ENCODE measurements around the gene CLCC1. TPM values are rescaled to one million over a fixed set of nuclear protein-coding genes. Genes with fewer than 3 reads are reported as not detected.
"Not testable (repeated sequence)": the region's sequence is repeated elsewhere in the genome, so short reads cannot be mapped to it uniquely, and the experiment has no call there.

The CLCC1 gene
- total and polyA plus RNA-seq, 8 donors, result 2.6 to 37.3 (median 11.7) TPM

DNA sequence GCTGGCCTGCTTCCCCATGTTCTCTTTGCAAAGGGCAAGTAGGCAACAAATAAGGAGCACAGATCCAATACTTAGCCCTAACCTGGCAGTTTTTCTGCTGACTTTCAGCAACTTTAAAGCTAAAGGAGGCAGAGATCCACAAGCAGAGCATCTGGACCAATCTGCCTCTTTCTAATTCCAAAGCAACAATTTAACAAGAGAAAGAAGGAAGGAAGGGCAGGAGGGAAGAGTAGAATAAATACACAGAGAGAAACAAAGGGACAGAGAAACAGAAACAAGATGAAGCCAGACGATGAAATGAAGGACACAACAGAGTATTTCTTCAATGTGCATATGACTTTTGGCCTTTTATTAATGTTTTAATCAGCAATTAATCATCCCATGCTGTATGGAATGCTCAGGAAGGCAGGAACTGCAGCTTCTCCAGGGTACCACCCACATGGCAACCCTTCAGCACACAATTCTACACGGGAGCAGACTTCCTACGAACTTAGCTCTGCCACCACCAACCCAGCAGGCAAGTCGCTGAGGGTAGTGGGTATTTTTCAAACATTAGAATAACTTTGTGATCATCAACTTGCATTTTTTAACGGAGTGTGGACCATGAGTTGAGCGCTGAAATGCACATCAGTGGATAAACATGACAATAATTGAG, 15.3 kb downstream of the CLCC1 start:
- DNase-seq, result peak in 1 of 2 donors; percentile 29
- H3K4me3 ChIP-seq, result no peak overlapping the region
- intact Hi-C loops (cut with DNase I; ENCODE audit: low total_unique reads), result no loop called here
- WGBS, 5 donors, result 18 to 27% (median 23%) methylated on average over 6 of the region's 6 CpGs
- H3K9me3 ChIP-seq, result no peaks in the 10 kb centered on the region
- no peaks in the 10 kb centered on the region for H3K27me3 ChIP-seq
- TF ChIP-seq, protein P1, sequence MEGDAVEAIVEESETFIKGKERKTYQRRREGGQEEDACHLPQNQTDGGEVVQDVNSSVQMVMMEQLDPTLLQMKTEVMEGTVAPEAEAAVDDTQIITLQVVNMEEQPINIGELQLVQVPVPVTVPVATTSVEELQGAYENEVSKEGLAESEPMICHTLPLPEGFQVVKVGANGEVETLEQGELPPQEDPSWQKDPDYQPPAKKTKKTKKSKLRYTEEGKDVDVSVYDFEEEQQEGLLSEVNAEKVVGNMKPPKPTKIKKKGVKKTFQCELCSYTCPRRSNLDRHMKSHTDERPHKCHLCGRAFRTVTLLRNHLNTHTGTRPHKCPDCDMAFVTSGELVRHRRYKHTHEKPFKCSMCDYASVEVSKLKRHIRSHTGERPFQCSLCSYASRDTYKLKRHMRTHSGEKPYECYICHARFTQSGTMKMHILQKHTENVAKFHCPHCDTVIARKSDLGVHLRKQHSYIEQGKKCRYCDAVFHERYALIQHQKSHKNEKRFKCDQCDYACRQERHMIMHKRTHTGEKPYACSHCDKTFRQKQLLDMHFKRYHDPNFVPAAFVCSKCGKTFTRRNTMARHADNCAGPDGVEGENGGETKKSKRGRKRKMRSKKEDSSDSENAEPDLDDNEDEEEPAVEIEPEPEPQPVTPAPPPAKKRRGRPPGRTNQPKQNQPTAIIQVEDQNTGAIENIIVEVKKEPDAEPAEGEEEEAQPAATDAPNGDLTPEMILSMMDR (IDR thresholded peaks at IDR 0.05), result no peak
- TF ChIP-seq POLR2AphosphoS5 (IDR thresholded peaks at IDR 0.05) (no peak), POLR2A (IDR thresholded peaks at IDR 0.05) (no peak), EP300 (IDR thresholded peaks at IDR 0.05) (no peak)
- peak overlapping the region in 3 of 5 donors; percentile 18 to 47 (median 29) for H3K27ac ChIP-seq
- peaks cover 17 to 43% (median 41%) of the 10 kb centered on the region in 4 donors for H3K36me3 ChIP-seq
- H3K4me1 ChIP-seq, result peaks cover 0 to 27% (median 15%) of the 10 kb centered on the region in 4 donors

DNA sequence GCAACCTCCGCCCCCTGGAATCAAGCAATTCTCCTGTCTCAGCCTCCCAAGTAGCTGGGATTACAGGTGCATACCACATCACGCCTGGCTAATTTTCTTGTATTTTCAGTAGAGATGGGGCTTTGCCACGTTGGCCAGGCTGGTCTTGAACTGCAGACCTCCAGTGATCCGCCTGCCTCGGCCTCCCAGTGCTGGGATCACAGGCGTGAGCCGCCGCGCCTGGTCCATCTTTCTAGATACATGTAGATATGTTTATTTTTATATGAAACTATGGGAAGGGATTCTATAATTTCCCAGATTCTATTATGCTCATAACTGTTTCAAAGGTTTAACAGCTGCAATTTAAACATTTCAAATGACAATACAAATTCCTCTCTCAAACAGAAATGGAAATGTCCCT, 27.1 kb downstream of the CLCC1 start:
- H3K9me3 ChIP-seq, result no peaks in the 10 kb centered on the region
- H3K4me3 ChIP-seq, result no peak overlapping the region
- peaks cover 57 to 98% (median 90%) of the 10 kb centered on the region in 4 donors for H3K36me3 ChIP-seq
- no peaks in the 10 kb centered on the region for H3K27me3 ChIP-seq
- H3K27ac ChIP-seq, result no peak overlapping the region
- intact Hi-C loops (cut with DNase I; ENCODE audit: low total_unique reads), result no loop called here
- no peaks in the 10 kb centered on the region for H3K4me1 ChIP-seq
- no peak for DNase-seq
- TF ChIP-seq POLR2AphosphoS5 (IDR thresholded peaks at IDR 0.05) (no peak), EP300 (IDR thresholded peaks at IDR 0.05) (no peak), POLR2A (IDR thresholded peaks at IDR 0.05) (no peak)
- TF ChIP-seq, protein P1 (IDR thresholded peaks at IDR 0.05), result no peak
- WGBS, 5 donors, result 96 to 99% (median 97%) methylated on average over 9 of the region's 9 CpGs

DNA sequence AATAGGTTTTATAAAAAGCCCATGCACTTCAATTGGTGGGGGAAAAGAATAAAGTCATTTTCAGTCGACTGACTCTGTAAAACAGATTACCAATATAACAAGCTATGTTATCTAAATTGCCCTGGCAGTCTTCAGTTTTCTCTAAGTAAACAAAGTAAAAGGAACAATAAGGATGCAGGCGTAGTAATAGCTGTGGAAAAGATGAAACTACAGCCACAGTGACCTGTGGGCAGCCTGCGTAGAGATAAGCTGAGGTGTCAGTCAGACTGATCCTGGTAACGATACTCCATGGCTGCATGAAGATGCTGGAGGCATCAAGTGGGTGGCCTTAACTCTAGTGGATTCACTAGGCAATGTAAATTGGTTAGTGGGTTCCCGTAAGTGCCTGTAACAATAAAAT, 29.3 kb downstream of the CLCC1 start:
- Histone ChIP-seq H3K36me3 (peaks cover 67 to 98% (median 97%) of the 10 kb centered on the region in 4 donors), H3K27ac (no peak overlapping the region), H3K4me3 (no peak overlapping the region), H3K4me1 (no peaks in the 10 kb centered on the region), H3K27me3 (no peaks in the 10 kb centered on the region), H3K9me3 (no peaks in the 10 kb centered on the region)
- intact Hi-C loops (cut with DNase I; ENCODE audit: low total_unique reads), result no loop called here
- TF ChIP-seq, protein P1 (IDR thresholded peaks at IDR 0.05), result no peak
- TF ChIP-seq EP300 (IDR thresholded peaks at IDR 0.05) (no peak), POLR2A (IDR thresholded peaks at IDR 0.05) (no peak), POLR2AphosphoS5 (IDR thresholded peaks at IDR 0.05) (no peak)
- no peak for DNase-seq
- whole genome bisulfite sequencing, 5 donors, result 77 to 86% (median 80%) methylated on average over 5 of the region's 5 CpGs

DNA sequence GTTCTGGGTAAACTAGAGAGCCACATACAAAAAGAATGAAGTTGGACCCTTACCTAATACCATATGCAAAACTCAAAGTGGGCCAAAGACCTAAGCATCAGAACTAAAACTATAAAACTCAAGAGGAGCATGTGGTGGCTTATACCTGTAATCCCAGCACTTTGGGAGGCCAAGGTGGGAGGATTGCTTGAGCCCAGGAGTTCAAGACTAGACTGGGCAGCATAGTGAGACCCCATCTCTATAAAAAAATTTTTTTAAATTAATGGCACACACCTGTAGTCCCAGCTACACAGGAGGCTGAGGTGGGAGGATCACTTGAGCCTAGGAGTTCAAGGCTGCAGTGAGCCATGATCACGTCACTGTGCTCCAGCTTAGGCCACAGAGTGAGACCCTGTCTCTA, 35.7 kb downstream of the CLCC1 start:
- not testable (repeated sequence) for H3K4me3 ChIP-seq

DNA sequence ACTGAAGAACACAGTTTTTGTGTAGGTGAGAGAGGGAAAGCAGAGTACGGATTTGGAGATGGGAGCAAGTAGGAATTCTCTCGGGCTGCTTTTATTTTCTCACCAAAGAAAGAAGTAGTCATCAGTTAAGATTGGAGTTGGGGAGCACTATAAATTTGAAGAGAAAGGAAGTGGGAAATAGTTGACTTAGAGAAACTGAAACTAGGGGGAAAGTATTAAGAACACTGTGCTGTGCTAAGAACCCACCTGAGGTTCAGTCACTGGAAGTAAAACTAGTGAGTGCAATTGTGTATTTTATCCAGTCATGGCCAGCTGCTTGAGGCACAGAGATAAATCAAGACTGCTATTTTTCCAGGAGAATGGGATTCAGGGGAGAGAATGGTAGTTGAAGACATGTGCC, 37.4 kb downstream of the CLCC1 start:
- DNase-seq, result no peak
- TF ChIP-seq POLR2A (IDR thresholded peaks at IDR 0.05) (no peak), POLR2AphosphoS5 (IDR thresholded peaks at IDR 0.05) (no peak), EP300 (IDR thresholded peaks at IDR 0.05) (no peak)
- TF ChIP-seq, protein P1 (IDR thresholded peaks at IDR 0.05), result no peak
- H3K9me3 ChIP-seq, result no peaks in the 10 kb centered on the region
- no peaks in the 10 kb centered on the region for H3K4me1 ChIP-seq
- no peak overlapping the region for H3K27ac ChIP-seq
- intact Hi-C loops (cut with DNase I; ENCODE audit: low total_unique reads), result no loop called here
- peaks cover 22 to 88% (median 86%) of the 10 kb centered on the region in 4 donors for H3K36me3 ChIP-seq
- no peak overlapping the region for H3K4me3 ChIP-seq
- H3K27me3 ChIP-seq, result no peaks in the 10 kb centered on the region
- 88 to 100% (median 97%) methylated on average over 2 of the region's 2 CpGs for WGBS, 5 donors

More for the DNA sequence above, 35.7 kb downstream of the CLCC1 start:
- DNase-seq; H3K27me3 ChIP-seq; H3K9me3 ChIP-seq; intact Hi-C loops (cut with DNase I; ENCODE audit: low total_unique reads); H3K27ac ChIP-seq; H3K4me1 ChIP-seq: not testable (repeated sequence)
- 94 to 100% (median 100%) methylated on average over 1 of the region's 1 CpG for WGBS, 5 donors
- peaks cover 36 to 100% (median 100%) of the 10 kb centered on the region in 4 donors for H3K36me3 ChIP-seq

All from stomach (tissue), 9 donors.